Spleen (tissue), 11 donors: ENCODE results near the gene TSBP1. TPM values are rescaled to one million over a fixed set of nuclear protein-coding genes. Genes with fewer than 3 reads are reported as not detected.

Experiments
- DNase-seq: peaks from one replicate; pipeline ENCODE4 v3.0.0-alpha.2; 2020
- H3K27ac ChIP-seq, 8 donors: fragments of 200-600 bp; sonication (generic) in 7 of 8; 1 replicate in 4 of 8; 2 replicates in 4 of 8; pipeline versions ENCODE4 v1.5.0 to v1.8.0; 2016 to 2021; ENCODE audit warnings: inconsistent platforms in 4 of 8, mild to moderate bottlenecking in 4 of 8, moderate library complexity in 1 of 8
- H3K27me3 ChIP-seq, 7 donors: fragments of 200-600 bp; sonication (generic) in 6 of 7; replicated peaks in 1 of 7; 1 replicate in 4 of 7; 2 replicates in 3 of 7; pipeline versions ENCODE4 v1.5.0 to v1.8.0; 2016 to 2021; ENCODE audit warnings: inconsistent platforms in 3 of 7, mild to moderate bottlenecking in 1 of 7
- H3K36me3 ChIP-seq, 6 donors: fragments of 200-600 bp; sonication (generic) in 5 of 6; 1 replicate in 4 of 6; 2 replicates in 2 of 6; pipeline versions ENCODE4 v1.5.0 to v1.8.0; 2016 to 2021; ENCODE audit warnings: inconsistent platforms in 2 of 6
- H3K4me1 ChIP-seq, 6 donors: fragments of 200-600 bp; sonication (generic) in 5 of 6; 1 replicate in 3 of 6; 2 replicates in 3 of 6; pipeline versions ENCODE4 v1.5.0 to v1.8.0; 2016 to 2021; ENCODE audit warnings: inconsistent platforms in 3 of 6
- H3K4me3 ChIP-seq, 8 donors: fragments of 200-600 bp; sonication (generic) in 7 of 8; 1 replicate in 4 of 8; 2 replicates in 4 of 8; pipeline versions ENCODE4 v1.5.0 to v1.8.0; 2016 to 2021; ENCODE audit warnings: inconsistent platforms in 4 of 8, mild to moderate bottlenecking in 4 of 8, moderate library complexity in 2 of 8
- H3K9me3 ChIP-seq, 8 donors: fragments of 200-600 bp; sonication (generic) in 7 of 8; 1 replicate in 4 of 8; 2 replicates in 4 of 8; pipeline versions ENCODE4 v1.5.0 to v1.8.0; 2016 to 2021; ENCODE audit warnings: inconsistent platforms in 4 of 8
- POLR2A ChIP-seq, 3 donors: fragments of 450-650 bp; IDR thresholded peaks; one replicate each; pipeline ENCODE4 v1.5.1; 2017; ENCODE audit warnings: antibody characterized with exemption in 3 of 3, mild to moderate bottlenecking in 1 of 3
- POLR2AphosphoS5 ChIP-seq, 3 donors: sonication (generic); formaldehyde crosslinking; IDR thresholded peaks; one replicate each; pipeline ENCODE4 v1.5.1; 2017; ENCODE audit warnings: antibody characterized with exemption in 3 of 3
- WGBS, 5 donors: extraction: QIAGEN DNeasy Blood & Tissue Kit in 3 of 5; methylation state at CpG; one replicate each; pipeline versions ENCODE4 v1.1.5 to v1.1.7; 2013 to 2018; 5-methylcytosine and 5-hydroxymethylcytosine counted together
- intact Hi-C: fragments of 100-400 bp; cut with DNase I; formaldehyde crosslinking; loops from one replicate; pipeline ENCODE4 v1.15.0; 2023; ENCODE audit warnings: low total_unique reads
- polyA plus RNA-seq, 3 donors: library from polyadenylated mRNA; stranded (reverse); fragments of 200-250 nt; gene quantifications; one replicate each; pipeline ENCODE4 v1.2.1, GENCODE V29; 2013
- small RNA-seq, 4 donors: library from RNA; depleted of rRNA; stranded (forward); fragments of <200 nt; gene quantifications; one replicate each; pipeline ENCODE3, GENCODE V24; 2016
- total RNA-seq, 7 donors: library from RNA; depleted of rRNA in 3 of 7; stranded (reverse); fragments of >200 nt in 3 of 7; fragmentation: NEBNext Ultra II Directional in 4 of 7; extraction: Animal tissue kit (Norgen Biotek cat#: 25700) in 4 of 7; gene quantifications; one replicate each; pipeline versions ENCODE4 v1.1.0 to v1.2.1, GENCODE V29; 2016 to 2021
- TF ChIP-seq, protein P1 (sequence below), 11 experiments: fragments of 200-600 bp in 7 of 11; fragments of 450-650 bp in 4 of 11; sonication (generic) in 4 of 11; IDR thresholded peaks in 8 of 11; conservative IDR thresholded peaks in 3 of 11; 1 replicate in 7 of 11; 2 replicates in 4 of 11; pipeline versions ENCODE4 v1.4.0 to v1.8.0; 2016 to 2021; ENCODE audit warnings: antibody characterized with exemption in 11 of 11, inconsistent platforms in 4 of 11, mild to moderate bottlenecking in 1 of 11
- donor health status: healthy with polysubstance abuse.
- donor health status: DM: no; HTN: no; CAD: no; lungs with moderate emphysema.
- donor health status: DM: no; HTN: no; CAD: no.
- donor health status: Bipolar disorder and iron deficiency.
- donor health status: healthy.
- donor health status: DM: no; HTN: no; CAD: no.
- donor health status: DM: yes; HTN: yes; CAD: no.

TSBP1 gene
- total and polyA plus RNA-seq, 10 donors: not detected

DNA sequence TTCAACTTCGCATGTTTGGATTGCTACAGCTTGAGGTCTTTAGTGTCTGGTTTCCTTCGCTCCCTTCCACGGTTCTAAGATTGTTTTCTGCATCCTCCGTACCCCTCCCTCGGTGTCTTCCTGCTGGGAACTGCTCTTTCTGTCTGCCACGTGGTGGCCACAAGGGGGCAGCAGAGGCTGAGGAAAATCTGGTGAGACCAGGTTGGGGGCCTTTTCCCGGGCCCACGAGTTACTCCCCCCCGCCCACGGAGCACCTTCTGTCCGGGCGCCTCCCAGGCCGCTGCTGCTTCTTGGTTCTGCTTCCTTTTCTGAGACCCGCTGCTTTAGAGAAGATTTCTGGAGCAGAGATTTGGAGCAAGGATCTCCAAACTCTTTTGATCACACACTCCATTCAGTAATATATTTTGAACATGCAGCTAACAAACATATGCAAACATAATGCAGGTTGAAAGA is 126.7 kb downstream of the TSBP1 start:
- Histone ChIP-seq H3K4me3 (peak overlapping the region in 4 of 8 donors; percentile 1 to 43 (median 8)), H3K36me3 (no peaks in the 10 kb centered on the region), H3K4me1 (peaks cover 0 to 23% (median 16%) of the 10 kb centered on the region in 6 donors), H3K9me3 (peaks cover 0 to 12% (median 8%) of the 10 kb centered on the region in 8 donors), H3K27me3 (no peaks in the 10 kb centered on the region), H3K27ac (peak overlapping the region; percentile 17 to 76 (median 66))
- intact Hi-C loops: loop anchor here (10.0 kb wide), 1 partner anchor 170 kb away; no protein-coding TSS in a partner anchor
- WGBS, 5 donors: 0 to 2% (median 0%) methylated on average over 13 to 14 of the region's 14 CpGs
- peak; percentile 90 for DNase-seq
- TF ChIP-seq, protein P1, sequence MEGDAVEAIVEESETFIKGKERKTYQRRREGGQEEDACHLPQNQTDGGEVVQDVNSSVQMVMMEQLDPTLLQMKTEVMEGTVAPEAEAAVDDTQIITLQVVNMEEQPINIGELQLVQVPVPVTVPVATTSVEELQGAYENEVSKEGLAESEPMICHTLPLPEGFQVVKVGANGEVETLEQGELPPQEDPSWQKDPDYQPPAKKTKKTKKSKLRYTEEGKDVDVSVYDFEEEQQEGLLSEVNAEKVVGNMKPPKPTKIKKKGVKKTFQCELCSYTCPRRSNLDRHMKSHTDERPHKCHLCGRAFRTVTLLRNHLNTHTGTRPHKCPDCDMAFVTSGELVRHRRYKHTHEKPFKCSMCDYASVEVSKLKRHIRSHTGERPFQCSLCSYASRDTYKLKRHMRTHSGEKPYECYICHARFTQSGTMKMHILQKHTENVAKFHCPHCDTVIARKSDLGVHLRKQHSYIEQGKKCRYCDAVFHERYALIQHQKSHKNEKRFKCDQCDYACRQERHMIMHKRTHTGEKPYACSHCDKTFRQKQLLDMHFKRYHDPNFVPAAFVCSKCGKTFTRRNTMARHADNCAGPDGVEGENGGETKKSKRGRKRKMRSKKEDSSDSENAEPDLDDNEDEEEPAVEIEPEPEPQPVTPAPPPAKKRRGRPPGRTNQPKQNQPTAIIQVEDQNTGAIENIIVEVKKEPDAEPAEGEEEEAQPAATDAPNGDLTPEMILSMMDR (IDR thresholded peaks at IDR 0.05 in 8 of 11, conservative IDR thresholded peaks at IDR 0.05 in 3 of 11): peak; percentile 81 to 97 (median 93)
- TF ChIP-seq POLR2A (IDR thresholded peaks at IDR 0.05): no peak
- peak; percentile 55 to 62 (median 57) for TF ChIP-seq POLR2AphosphoS5 (IDR thresholded peaks at IDR 0.05)

DNA sequence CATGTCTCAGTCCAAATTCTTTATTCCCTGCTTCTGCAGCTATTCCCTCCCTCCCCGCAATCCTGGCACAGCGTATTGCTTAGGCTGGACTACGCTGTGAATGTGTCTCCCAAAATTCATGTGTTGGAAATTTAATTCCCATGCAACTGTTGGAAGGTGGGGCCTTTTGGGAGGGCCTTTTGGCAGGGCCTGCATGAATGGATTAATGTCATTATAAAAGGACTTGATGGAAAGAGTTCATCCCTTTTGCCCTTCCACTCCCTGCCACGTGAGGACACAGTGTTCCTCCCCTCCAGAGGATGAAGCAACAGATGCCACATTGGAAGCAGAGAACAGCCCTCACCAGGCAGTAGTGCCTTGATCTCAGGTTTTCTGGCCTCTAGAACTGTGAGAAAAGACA is 127.4 kb downstream of the TSBP1 start:
- Histone ChIP-seq H3K36me3 (no peaks in the 10 kb centered on the region), H3K4me3 (no peak overlapping the region), H3K4me1 (peaks cover 0 to 23% (median 16%) of the 10 kb centered on the region in 6 donors), H3K9me3 (peaks cover 0 to 9% (median 3%) of the 10 kb centered on the region in 8 donors), H3K27me3 (no peaks in the 10 kb centered on the region), H3K27ac (peak overlapping the region in 7 of 8 donors; percentile 17 to 76 (median 69))
- peak in 1 of 3 donors; percentile 70 for TF ChIP-seq POLR2AphosphoS5 (IDR thresholded peaks at IDR 0.05)
- no peak for TF ChIP-seq POLR2A (IDR thresholded peaks at IDR 0.05)
- DNase-seq: no peak
- WGBS, 5 donors: 77 to 90% (median 80%) methylated on average over 4 of the region's 4 CpGs
- intact Hi-C loops: loop anchor here (10.0 kb wide), 1 partner anchor 171 kb away; no protein-coding TSS in a partner anchor

Small RNA genes lying within 50 kb of the gene (small RNA-seq; reads per million reads assigned to genes)
- gene RNU6-603P: 0 reads per million in 4 donors

Other genes with a start within 250 kb of the TSBP1 start
- gene ATF6B, start 243.7 kb downstream of the TSBP1 start, total RNA-seq: 100 to 1,000 TPM in 4 of 7 donors, 10 to 100 TPM in 3; 79.1 to 126 (median 101) TPM
- 10 to 100 TPM; 45.3 to 72.7 (median 46.2) TPM for gene ATF6B, start 243.7 kb downstream of the TSBP1 start, polyA plus RNA-seq
- gene FKBPL, start 241.6 kb downstream of the TSBP1 start, total RNA-seq: 1 to 10 TPM; 2.9 to 5.8 (median 4.3) TPM
- 1 to 10 TPM; 4.7 to 6.1 (median 6.0) TPM for gene FKBPL, start 241.6 kb downstream of the TSBP1 start, polyA plus RNA-seq
- 1 to 10 TPM in 2 of 7 donors, under 1 TPM in 5; 0.28 to 1.7 (median 0.85) TPM for gene PRRT1, start 220.0 kb downstream of the TSBP1 start, total RNA-seq
- 1 to 10 TPM; 1.1 to 2.3 (median 1.9) TPM for gene PRRT1, start 220.0 kb downstream of the TSBP1 start, polyA plus RNA-seq
- 10 to 100 TPM; 12.7 to 26.7 (median 19.2) TPM for gene PPT2, start 217.8 kb downstream of the TSBP1 start, total RNA-seq
- gene PPT2, start 217.8 kb downstream of the TSBP1 start, polyA plus RNA-seq: 1 to 10 TPM; 2.3 to 7.6 (median 3.7) TPM
- gene EGFL8, start 207.3 kb downstream of the TSBP1 start, total RNA-seq: 10 to 100 TPM in 3 of 7 donors, 1 to 10 TPM in 4; 4.4 to 17.4 (median 9.9) TPM
- gene EGFL8, start 207.3 kb downstream of the TSBP1 start, polyA plus RNA-seq: 10 to 100 TPM in 2 of 3 donors, 1 to 10 TPM in 1; 6.8 to 32.8 (median 30.5) TPM
- gene AGPAT1, start 195.8 kb downstream of the TSBP1 start, total RNA-seq: 10 to 100 TPM; 27.9 to 39.7 (median 35.6) TPM
- 10 to 100 TPM; 13.6 to 23.3 (median 18.4) TPM for gene AGPAT1, start 195.8 kb downstream of the TSBP1 start, polyA plus RNA-seq
- gene RNF5, start 193.5 kb downstream of the TSBP1 start, total RNA-seq: 10 to 100 TPM; 36.0 to 70.3 (median 46.0) TPM
- gene RNF5, start 193.5 kb downstream of the TSBP1 start, polyA plus RNA-seq: 10 to 100 TPM; 52.2 to 77.8 (median 69.9) TPM
- gene AGER, start 187.7 kb downstream of the TSBP1 start, total RNA-seq: 10 to 100 TPM in 6 of 7 donors, 1 to 10 TPM in 1; 7.4 to 32.9 (median 21.3) TPM
- 10 to 100 TPM; 24.1 to 50.9 (median 38.0) TPM for gene AGER, start 187.7 kb downstream of the TSBP1 start, polyA plus RNA-seq
- gene PBX2, start 181.7 kb downstream of the TSBP1 start, total RNA-seq: 100 to 1,000 TPM in 4 of 7 donors, 10 to 100 TPM in 3; 77.6 to 160 (median 130) TPM
- 10 to 100 TPM; 29.6 to 85.2 (median 41.2) TPM for gene PBX2, start 181.7 kb downstream of the TSBP1 start, polyA plus RNA-seq
- gene GPSM3, start 179.3 kb downstream of the TSBP1 start, total RNA-seq: 100 to 1,000 TPM; 140 to 215 (median 187) TPM
- gene GPSM3, start 179.3 kb downstream of the TSBP1 start, polyA plus RNA-seq: 100 to 1,000 TPM; 202 to 263 (median 233) TPM
- gene NOTCH4, start 147.8 kb downstream of the TSBP1 start, total RNA-seq: 10 to 100 TPM; 13.5 to 23.6 (median 18.1) TPM
- gene NOTCH4, start 147.8 kb downstream of the TSBP1 start, polyA plus RNA-seq: 10 to 100 TPM; 20.3 to 38.0 (median 26.4) TPM
- not detected for gene BTNL2, start 35.3 kb upstream of the TSBP1 start, total RNA-seq
- gene BTNL2, start 35.3 kb upstream of the TSBP1 start, polyA plus RNA-seq: not detected
- gene HLA-DRA, start 68.0 kb upstream of the TSBP1 start, total RNA-seq: 1,000 to 10,000 TPM; 1,127 to 2,096 (median 1,509) TPM
- gene HLA-DRA, start 68.0 kb upstream of the TSBP1 start, polyA plus RNA-seq: 1,000 to 10,000 TPM; 1,837 to 2,800 (median 2,098) TPM
- 100 to 1,000 TPM in 4 of 7 donors, 10 to 100 TPM in 1, 1 to 10 TPM in 2; 1.9 to 633 (median 121) TPM for gene HLA-DRB5, start 158.4 kb upstream of the TSBP1 start, total RNA-seq
- gene HLA-DRB5, start 158.4 kb upstream of the TSBP1 start, polyA plus RNA-seq: 10 to 100 TPM in 1 of 3 donors, 1 to 10 TPM in 2; 3.0 to 18.6 (median 3.5) TPM
- 100 to 1,000 TPM; 158 to 779 (median 365) TPM for gene HLA-DRB1, start 217.9 kb upstream of the TSBP1 start, total RNA-seq
- gene HLA-DRB1, start 217.9 kb upstream of the TSBP1 start, polyA plus RNA-seq: 100 to 1,000 TPM; 450 to 729 (median 573) TPM